GM19043 (cell line): ENCODE measurements around the gene XPNPEP2.

Source experiments
- ATAC-seq: cut with Tn5 transposase; IDR thresholded peaks from one replicate; pipeline ENCODE4 v1.9.1; 2021; ENCODE audit warnings: low read depth; ENCODE audit not compliant: unreplicated experiment

XPNPEP2 gene

DNA sequence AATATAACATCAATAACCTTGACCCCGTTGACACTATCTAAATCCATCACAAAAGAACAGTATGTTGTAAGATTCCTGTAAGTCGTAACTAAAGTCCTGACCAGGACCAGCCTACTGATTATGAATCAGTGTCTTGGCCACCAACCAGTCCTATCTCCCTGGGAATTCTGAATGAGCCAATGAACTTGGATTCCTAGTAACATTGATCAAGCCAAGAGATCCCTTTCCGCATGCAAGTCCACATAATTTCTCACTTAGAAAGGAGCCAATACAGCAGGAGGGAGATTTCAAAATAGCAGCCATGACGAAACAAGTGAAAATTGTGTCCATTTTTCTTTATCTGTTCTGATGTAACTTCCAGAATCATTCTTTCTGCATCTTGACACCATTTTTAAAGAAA lies 9.5 kb downstream of the XPNPEP2 start:
- ATAC-seq: no peak

DNA sequence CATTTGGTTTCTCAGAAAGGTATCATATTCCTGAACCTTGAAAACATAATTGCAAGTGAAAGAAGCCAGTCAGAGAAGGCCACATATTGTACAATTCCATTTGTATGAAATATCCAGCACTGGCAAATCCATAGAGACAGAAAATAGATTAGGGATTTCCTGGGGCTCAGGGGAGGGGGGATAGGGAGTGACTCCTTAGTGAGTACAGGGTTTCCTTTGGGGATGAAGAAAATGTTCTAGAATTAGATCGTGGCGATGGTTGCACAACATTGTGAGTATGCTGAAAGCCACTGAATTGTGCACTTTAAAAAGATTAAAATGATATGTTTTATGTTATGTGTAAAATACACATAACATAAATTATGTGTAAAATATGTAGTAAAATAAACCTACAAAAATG lies 10.3 kb downstream of the XPNPEP2 start:
- no peak for ATAC-seq

DNA sequence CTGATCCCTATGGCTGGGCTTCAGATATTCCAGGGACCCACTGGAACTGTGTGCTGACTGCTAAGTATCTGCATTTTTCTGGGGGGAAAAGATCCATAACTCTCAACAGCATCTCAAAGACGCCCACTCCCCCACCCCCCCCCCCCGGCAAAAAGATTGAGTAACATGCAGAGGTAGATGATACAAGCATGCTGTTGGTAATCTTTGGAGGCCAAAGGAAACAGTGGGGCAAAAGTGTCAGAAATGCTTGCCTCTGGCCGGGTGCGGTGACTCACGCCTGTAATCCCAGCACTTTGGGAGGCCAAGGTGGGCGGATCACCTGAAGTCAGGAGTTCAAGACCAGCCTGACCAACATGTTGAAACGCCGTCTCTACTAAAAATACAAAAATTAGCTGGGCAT lies 12.2 kb downstream of the XPNPEP2 start:
- ATAC-seq: no peak

DNA sequence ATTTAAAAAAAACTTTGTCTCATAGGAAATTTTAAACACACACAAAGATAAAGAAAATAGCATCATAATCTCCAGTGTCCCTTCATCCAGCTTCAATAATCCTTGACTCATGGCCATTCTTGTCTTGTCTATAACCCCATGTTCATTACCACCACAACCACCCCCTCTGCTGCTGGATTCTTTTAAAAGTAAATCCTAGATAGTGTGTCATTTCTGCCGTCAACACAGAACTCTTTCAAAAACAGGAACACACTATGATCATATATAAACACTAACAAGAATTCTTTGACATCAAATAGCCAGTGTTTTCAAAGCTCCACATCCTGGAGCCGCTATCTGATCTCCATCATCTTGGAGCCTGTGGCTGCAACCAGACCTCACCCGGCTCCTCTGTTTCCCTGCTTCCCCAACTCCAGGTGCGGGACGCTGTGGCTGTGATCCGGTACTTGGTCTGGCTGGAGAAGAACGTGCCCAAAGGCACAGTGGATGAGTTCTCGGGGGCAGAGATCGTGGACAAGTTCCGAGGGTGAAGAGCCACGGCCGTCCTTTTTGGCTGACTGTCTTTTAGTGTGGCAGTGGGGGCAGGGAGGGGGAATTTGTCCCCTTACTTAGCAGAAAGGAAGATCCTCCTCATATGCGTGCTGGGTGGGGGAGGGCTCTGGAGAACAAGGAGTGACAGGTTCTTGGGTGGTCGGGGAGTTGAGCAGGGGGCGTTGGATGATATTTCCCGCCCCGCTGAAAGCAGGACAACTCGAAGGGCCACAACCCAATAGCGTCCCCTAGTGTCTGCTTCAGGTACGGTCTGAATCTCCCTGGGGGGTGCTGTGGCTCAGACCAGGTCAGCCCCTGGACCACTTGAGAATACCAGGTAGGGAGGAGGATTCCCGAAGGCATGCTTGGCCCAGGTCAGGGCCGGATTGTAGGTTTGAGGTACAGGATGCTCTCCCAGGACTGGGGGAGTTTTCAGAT lies 15.6 kb downstream of the XPNPEP2 start:
- no peak for ATAC-seq

DNA sequence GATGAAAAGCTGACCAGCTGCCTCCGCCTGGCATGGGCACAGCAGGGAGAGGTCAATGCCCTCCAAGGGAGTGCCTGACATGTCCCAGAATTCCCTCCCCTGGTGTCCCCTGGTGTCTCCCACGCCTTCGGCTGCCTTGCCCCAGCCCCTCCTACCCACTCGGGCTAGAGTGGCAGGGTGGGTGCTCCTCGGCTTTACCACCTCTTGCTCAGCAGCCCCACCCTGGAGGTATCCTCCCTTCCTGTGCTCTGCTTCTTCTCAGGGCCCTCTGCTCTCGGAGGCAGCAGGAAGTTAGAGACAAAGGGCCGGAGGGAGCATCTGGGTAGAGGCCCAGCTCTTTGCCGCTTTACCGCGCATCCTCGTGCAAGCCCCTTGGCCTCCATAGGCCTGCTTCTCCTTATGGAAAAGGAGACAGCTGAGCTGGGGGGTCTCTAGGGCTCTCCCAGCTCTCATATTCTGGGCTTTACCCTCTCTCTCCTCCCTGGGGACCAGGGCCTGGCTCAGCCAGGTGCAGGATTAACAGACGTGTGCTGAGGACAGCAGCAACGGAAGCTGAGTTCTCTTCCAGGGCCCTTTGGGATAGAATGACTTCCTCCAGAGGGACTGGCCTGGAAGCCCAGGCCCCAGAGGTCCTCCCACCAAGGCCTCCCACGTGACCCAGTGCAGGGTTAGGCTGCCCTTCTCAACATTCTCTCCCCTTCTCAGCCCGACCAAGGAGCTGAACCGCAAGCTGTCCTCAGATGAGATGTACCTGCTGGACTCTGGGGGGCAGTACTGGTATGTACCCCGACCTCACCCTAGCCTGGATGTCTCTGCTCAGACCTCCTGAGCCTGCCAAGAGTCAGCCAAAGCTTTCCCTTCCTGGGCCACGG lies 17.2 kb downstream of the XPNPEP2 start:
- no peak for ATAC-seq

DNA sequence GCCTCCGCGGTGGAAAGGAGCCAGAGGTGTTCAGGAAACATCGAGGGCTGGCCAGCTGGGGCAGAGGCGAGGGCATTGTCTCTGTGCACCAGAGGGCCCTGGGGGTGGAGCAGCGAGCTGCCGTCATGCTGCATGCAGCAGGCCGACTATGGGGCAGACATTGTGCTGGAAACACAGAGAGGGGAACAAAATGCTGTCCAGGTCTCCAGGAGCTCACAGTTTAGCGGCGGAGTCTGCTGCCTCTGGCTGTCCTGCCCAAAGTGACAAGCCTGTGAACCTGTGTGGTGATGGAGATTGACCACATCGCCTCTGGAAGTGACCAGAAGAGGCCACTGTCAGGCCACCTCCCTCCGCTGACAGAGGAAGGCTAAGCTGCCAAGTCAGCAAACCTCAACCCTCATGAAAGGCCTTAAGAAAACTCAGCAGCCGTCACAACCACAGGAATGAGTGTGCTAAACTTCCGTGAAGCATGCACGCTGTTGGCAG lies 20.8 kb downstream of the XPNPEP2 start:
- no peak for ATAC-seq

DNA sequence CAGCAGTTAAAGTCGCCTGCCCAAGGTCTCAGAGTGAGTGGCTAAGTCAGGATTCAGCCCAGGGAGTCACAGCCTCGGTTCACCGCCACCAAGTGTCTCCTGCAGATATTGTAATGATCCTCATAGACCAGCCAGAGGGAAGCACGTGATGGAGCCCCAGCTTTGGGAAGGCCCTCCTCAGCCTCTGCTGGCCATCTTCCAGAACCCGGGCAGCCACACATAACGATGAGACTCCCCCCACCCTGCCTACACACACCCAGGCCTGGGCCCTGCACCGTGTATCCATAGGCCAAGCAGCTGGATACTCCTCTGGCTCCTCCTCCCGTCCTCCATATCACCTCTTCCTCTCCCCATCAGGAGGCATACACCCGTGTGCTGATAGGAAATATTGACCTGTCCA lies 21.4 kb downstream of the XPNPEP2 start:
- ATAC-seq: no peak

DNA sequence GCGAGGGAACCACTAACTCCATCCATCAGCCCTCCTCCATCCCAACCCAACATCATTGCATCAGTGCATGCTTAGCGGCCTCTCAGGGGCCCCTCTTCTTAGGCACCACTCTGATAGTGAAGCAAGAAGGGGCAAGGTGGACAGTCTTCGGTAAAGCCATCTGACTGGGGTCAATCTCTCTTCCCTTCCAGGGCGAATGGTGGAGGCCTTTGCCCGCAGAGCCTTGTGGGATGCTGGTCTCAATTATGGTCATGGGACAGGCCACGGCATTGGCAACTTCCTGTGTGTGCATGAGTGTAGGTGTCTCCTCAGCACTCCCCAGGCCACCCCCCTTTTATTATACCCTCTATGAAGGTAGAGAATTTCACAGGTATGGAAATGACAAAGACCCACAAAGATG lies 22.2 kb downstream of the XPNPEP2 start:
- no peak for ATAC-seq

DNA sequence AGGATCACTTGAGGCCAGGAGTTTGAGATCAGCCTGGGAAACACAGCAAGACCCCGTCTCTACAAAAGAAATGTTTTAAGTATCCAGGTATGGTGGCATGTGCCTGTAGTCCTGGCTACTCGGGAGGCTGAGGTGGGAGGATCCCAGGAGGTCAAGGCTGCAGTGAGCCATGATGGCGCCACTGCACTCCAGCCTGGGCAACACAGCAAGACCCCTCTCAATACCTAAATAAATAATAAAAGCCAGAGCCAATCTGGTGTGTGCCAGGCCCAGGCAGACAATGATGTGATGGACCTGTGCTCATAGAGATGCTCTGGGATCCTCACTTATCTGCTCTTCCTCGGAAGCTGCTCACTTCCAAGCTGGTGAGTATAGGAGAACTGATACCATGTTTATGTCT lies 22.8 kb downstream of the XPNPEP2 start:
- no peak for ATAC-seq

DNA sequence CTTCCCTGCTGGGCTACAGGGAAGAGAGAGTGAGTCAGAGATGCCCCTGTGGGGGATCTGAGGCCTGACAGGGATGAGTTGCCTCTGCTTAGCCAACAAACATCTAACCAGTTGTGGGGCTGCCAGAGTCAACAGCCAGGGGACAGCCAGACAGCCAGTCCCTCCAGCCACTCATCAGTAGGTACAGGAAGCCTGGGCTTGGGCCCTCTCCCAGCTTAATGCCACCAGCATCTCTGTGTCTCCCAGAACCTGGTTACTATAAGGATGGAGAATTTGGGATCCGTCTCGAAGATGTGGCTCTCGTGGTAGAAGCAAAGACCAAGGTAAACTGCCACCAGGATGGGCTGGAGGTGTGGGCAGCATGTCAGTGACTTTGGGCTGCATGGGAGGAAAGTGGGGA lies 23.7 kb downstream of the XPNPEP2 start:
- ATAC-seq: no peak

DNA sequence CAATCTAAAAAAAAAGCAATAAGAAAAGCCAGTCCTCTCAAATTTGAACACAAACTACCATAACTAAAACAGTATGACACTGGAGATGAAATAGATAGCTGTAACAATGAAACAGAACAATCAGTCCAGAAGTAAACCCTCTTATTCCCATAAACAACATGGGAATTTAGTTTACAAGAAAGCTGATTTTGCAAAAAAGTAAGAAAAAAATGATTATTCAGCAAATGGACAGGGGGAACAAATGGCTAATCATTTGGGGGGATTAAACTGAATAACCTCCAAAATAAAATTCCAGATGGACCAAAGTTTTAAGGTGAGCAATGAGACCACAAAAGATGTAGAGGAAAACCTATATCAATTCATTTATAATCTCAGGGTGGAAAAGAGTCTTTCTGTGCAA lies 24.9 kb downstream of the XPNPEP2 start:
- ATAC-seq: no peak

DNA sequence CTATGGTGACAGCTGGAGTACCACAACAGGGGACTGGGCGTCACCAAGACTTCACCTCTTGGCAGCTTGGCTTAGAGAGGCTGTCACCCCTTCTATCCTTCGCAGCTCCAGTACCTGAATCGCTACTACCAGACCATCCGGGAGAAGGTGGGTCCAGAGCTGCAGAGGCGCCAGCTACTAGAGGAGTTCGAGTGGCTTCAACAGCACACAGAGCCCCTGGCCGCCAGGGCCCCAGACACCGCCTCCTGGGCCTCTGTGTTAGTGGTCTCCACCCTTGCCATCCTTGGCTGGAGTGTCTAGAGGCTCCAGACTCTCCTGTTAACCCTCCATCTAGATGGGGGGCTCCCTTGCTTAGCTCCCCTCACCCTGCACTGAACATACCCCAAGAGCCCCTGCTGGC lies 29.4 kb downstream of the XPNPEP2 start:
- no peak for ATAC-seq

DNA sequence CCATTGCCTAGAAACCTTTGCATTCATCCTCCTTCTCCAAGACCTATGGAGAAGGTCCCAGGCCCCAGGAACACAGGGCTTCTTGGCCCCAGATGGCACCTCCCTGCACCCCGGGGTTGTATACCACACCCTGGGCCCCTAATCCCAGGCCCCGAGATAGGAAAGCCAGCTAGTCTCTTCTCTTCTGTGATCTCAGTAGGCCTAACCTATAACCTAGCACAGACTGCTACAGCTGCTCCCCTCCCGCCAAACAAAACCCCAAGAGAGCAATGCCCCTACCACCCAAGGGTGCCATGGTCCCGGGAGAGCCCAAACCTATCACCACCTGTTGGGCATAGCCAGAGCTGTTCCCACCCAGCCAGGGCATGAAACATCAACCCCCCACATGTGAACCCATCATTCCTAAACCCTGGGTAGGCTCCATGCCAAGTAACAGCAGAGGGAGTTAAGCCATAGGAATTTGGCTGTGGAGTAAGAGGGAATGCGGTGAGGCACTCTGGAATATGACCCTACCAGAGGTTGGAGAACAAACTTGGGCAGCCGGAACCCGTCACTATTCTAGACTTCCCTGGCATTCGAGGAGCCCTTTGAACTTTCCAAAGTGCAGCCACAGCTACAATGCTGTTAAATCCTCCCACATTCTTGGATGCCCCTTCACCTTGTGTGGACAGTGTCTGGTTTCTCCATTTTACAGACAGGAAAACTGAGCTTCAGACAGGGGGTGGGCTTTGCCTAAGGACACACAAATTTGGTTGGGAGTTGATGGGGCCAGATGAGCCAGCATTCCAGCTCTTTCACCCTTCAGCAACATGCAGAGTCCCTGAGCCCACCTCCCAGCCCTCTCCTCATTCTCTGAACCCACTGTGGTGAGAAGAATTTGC lies 30.0 kb downstream of the XPNPEP2 start:
- no peak for ATAC-seq

DNA sequence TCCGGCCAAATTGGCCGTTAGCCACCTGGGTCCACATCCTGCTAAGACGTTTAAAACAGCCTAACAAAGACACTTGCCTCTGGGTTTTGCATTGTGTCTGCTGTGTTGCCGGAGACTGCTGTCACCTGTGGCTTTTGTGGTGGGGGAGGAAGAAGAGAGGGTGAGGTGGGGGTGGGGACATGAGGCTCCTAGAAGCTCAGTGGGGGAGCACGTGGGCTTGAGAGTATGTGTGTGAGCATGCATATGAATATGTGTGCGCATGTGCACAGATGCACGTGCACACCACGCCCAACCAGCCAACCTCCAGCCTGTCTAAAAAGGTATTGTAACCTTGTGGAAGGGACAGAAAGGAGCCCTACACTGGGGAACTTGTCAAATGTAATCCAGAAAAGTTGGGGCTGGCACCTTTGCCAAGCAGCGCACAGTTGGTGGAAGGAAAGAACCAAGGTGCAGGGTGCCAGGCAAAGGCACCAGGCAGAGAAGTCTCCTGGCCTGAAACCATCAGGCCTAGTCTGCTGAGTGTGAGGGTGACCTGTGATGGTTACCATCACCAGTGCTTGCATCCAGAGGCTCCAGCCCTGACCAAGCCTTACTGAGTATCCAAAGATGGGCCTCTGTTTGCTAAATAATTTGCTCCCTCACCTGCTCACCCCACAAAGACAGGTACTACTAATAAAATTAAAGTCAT lies 30.8 kb downstream of the XPNPEP2 start:
- no peak for ATAC-seq

DNA sequence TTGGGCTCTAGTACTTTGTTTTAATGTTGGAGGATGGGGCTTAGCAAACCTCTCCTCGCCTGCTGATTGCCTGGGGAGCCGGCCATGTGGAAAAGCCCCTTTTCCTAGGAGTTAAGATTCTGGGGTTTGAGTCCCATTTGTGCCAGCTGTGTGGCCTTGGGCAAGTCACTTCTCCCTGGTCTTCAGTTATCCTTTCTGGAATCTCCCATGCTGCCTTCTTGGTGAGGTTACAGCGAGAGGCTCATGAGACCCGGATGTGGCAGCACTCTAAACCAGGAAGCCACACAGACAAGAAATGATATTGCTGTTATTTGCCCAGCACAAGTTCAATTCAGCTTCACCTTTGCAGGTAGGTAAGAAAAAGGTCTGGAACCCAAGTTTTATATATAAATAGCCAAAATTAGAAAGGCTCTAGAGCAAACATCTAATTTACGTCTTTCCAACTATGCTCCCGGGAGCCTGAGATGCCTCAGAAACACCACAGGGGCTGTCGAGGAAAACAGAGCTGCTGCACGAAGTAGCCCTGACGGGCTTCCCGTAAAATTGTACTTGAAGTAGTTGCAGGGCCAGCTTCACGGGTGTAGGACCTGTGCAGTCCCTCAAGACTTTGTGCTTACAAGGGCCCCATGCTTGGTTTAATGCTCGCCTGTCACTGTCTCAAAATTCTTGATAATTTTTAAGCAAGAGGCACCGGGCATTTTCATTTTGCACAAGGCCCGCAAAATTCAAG lies 32.7 kb downstream of the XPNPEP2 start:
- ATAC-seq: no peak

DNA sequence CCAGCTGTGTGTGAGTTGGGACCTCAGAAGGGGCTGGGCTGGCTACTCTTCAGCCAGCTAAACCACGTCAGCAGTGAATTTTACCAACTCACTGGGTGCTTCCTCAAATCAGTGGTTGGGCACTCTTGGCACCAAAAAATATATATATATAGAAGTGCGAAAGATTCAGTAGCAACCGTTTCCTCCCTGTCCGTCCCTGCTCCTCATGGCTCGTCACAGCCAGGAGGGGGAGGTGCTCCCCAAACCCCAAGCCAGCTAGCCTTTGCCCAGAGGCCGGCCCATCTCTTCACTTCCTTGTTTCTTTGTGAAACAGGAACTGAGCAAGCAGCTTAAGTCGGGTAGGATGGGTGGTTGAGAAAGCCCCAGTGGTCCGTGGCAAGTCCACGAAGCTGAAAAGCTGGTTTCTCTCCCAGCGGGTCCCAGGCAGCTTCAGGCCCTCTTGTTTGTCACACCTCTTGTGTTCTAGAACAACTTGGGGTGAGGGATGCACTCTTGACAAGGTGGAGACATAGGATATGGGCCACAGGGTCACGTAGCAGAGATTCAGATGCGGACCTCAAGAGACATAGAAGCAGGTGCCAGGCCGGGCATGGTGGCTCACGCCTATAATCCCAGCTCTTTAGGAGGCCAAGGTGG lies 34.1 kb downstream of the XPNPEP2 start:
- peak; percentile 55 for ATAC-seq

DNA sequence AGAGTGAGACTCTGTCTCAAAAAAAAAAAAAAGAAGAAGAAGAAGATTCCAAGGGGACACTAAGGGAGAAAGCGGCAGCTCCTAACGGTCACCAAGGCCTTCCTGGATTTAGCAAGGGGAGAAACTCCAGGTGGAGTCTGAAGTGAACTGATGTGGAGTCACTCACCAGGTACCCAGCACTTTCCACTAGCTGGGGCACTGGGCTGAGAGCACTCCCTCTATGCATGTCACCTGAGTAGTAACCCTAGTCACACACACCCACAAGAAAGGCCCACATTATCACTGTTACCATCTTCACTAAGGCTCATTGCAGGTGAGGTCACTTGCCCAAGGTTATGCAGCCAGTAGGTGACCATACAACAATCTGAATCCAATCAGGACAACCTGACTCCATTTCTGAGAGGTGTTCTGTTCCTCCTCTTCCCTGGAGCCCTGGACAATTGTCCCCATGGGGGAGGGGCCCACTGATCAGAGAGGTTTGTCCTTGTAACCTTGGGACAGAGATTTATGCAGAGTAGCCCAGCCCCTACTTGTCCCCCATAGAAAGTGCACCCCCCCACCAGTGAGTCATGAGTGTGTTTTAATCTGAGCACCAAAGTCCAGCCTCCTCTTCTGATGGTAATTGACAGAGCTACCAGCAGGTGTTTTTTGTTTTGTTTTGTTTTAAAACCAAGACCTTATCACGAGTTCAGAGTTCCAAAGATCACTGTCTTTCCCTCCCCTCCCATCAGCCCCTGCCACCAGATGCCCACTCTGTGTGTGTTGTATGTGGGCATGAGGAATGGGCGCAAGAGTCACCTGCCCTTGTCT lies 35.1 kb downstream of the XPNPEP2 start:
- ATAC-seq: no peak
